T-helper 9 cell (primary cell): ENCODE measurements around the gene SETD2.

Source experiments
- DNase-seq: peaks from one replicate; pipeline ENCODE4 v3.0.0-alpha.2; 2020

Gene SETD2

GRCh38 chr3:46994801-46995731 lies 168.8 kb downstream of the SETD2 start:
- no peak for DNase-seq

GRCh38 chr3:46993986-46994385 lies 169.9 kb downstream of the SETD2 start:
- no peak for DNase-seq

- DNase-seq: no peak
Observed at GRCh38 chr3:46993292-46993691, 170.6 kb downstream of the SETD2 start.

GRCh38 chr3:46992231-46992630 lies 171.7 kb downstream of the SETD2 start:
- DNase-seq: no peak

- no peak for DNase-seq
Observed at GRCh38 chr3:46991406-46992165, 172.3 kb downstream of the SETD2 start.

- no peak for DNase-seq
Observed at GRCh38 chr3:46990573-46991374, 173.1 kb downstream of the SETD2 start.

- DNase-seq: no peak
Observed at GRCh38 chr3:46989146-46989810, 174.6 kb downstream of the SETD2 start.

GRCh38 chr3:46988616-46989015 lies 175.3 kb downstream of the SETD2 start:
- no peak for DNase-seq

GRCh38 chr3:46987743-46988401 lies 176.0 kb downstream of the SETD2 start:
- peak; percentile 87 for DNase-seq

GRCh38 chr3:46987319-46987742 lies 176.6 kb downstream of the SETD2 start:
- DNase-seq: no peak

- no peak for DNase-seq
Observed at GRCh38 chr3:46986782-46987310, 177.1 kb downstream of the SETD2 start.

- no peak for DNase-seq
Observed at GRCh38 chr3:46986055-46986730, 177.7 kb downstream of the SETD2 start.

- no peak for DNase-seq
Observed at GRCh38 chr3:46985588-46985987, 178.3 kb downstream of the SETD2 start.

- no peak for DNase-seq
Observed at GRCh38 chr3:46984591-46985459, 179.1 kb downstream of the SETD2 start.

GRCh38 chr3:46982546-46982945 lies 181.4 kb downstream of the SETD2 start:
- DNase-seq: no peak

GRCh38 chr3:46981932-46982471 lies 181.9 kb downstream of the SETD2 start:
- DNase-seq: no peak

GRCh38 chr3:46979958-46980497 lies 183.9 kb downstream of the SETD2 start:
- no peak for DNase-seq

GRCh38 chr3:46978985-46979944 lies 184.6 kb downstream of the SETD2 start, which contains the start of gene NBEAL2:
Gene NBEAL2 (plus strand): TSS chr3:46979666. CDS start chr3:46979862, 196 bp downstream.
- DNase-seq: peak; percentile 93
